B cell (primary cell): Measurements from ENCODE around the gene RDH12. TPM values are rescaled to one million over a fixed set of nuclear protein-coding genes. Genes with fewer than 3 reads are reported as not detected.

Experiments
- ATAC-seq: fragments of 200-7000 bp; cut with Tn5 transposase; one replicate; pipeline ENCODE4 v1.10.0; 2021; ENCODE audit warnings: low read depth, mild to moderate bottlenecking, moderate number of reproducible peaks, moderate library complexity
- CTCF ChIA-PET: fragments of 350-600 bp; sonication (Branson Sonifier 250); formaldehyde crosslinking; loops from one replicate; lab custom pipeline; 2021; ENCODE audit warnings: antibody characterized with exemption, inconsistent platforms; lab: Charles Lee
- POLR2A ChIA-PET: fragments of 350-600 bp; sonication (Branson Sonifier 250); formaldehyde crosslinking; loops from one replicate; lab custom pipeline; 2021; ENCODE audit warnings: antibody characterized with exemption; lab: Charles Lee
- DNase-seq: peaks from one replicate; pipeline ENCODE4 v3.0.0; 2013
- H2AFZ ChIP-seq: 2 replicates; pipeline ENCODE4 v1.6.1; 2012; ENCODE audit warnings: mild to moderate bottlenecking, low read depth, low read length; ENCODE audit not compliant: insufficient read depth, poor library complexity, severe bottlenecking
- H3K27ac ChIP-seq, 2 donors: 1 replicate in 1 of 2; 2 replicates in 1 of 2; pipeline ENCODE4 v1.5.1; 2012 to 2013; ENCODE audit warnings: low read length in 2 of 2, mild to moderate bottlenecking in 2 of 2, moderate library complexity in 1 of 2
- H3K27me3 ChIP-seq, 4 experiments: fragments of 200-600 bp in 1 of 4; sonication (generic) in 1 of 4; replicated peaks in 1 of 4; 1 replicate in 2 of 4; 2 replicates in 2 of 4; pipeline versions ENCODE4 v1.6.1 to v1.7.0; 2013 to 2016; ENCODE audit warnings: low read length in 3 of 4, mild to moderate bottlenecking in 2 of 4, mixed read lengths in 1 of 4, moderate library complexity in 1 of 4; ENCODE audit not compliant: insufficient read depth in 4 of 4, control insufficient read depth in 3 of 4; ENCODE audit errors: control extremely low read depth in 1 of 4
- H3K36me3 ChIP-seq, 2 experiments: replicated peaks in 1 of 2; 1 replicate in 1 of 2; 2 replicates in 1 of 2; pipeline versions ENCODE4 v1.6.1 to v1.7.1; 2013; ENCODE audit warnings: low read length in 1 of 2; ENCODE audit not compliant: insufficient read depth in 2 of 2, control insufficient read depth in 1 of 2; ENCODE audit errors: control extremely low read depth in 1 of 2, extremely low read depth in 1 of 2
- H3K4me1 ChIP-seq, 2 donors: fragments of 200-600 bp in 1 of 2; sonication (generic) in 1 of 2; 1 replicate in 1 of 2; 2 replicates in 1 of 2; pipeline versions ENCODE4 v1.5.1 to v1.6.1; 2013 to 2017; ENCODE audit warnings: low read length in 2 of 2; ENCODE audit not compliant: control insufficient read depth in 2 of 2, insufficient read depth in 2 of 2
- H3K4me2 ChIP-seq: replicated peaks from 2 replicates; pipeline ENCODE3; 2012; ENCODE audit warnings: mild to moderate bottlenecking, low read depth, low read length; ENCODE audit not compliant: poor library complexity, severe bottlenecking
- H3K4me3 ChIP-seq, 5 experiments: fragments of 200-600 bp in 1 of 5; sonication (generic) in 1 of 5; 1 replicate in 3 of 5; 2 replicates in 2 of 5; pipeline versions ENCODE4 v1.5.1 to v1.7.0; 2011 to 2016; ENCODE audit warnings: low read length in 4 of 5, mild to moderate bottlenecking in 4 of 5, low read depth in 2 of 5, control low read depth in 1 of 5, moderate library complexity in 1 of 5; ENCODE audit not compliant: insufficient read depth in 1 of 5; ENCODE audit errors: control extremely low read depth in 1 of 5, extremely low read depth in 1 of 5
- H3K79me2 ChIP-seq: fragments of 200-600 bp; sonication (generic); one replicate; pipeline ENCODE4 v1.6.0; 2016; ENCODE audit warnings: low read length; ENCODE audit not compliant: control insufficient read depth, insufficient read depth
- H3K9ac ChIP-seq: fragments of 200-600 bp; sonication (generic); 2 replicates; pipeline ENCODE4 v1.6.1; 2017; ENCODE audit warnings: mild to moderate bottlenecking, low read length, moderate library complexity
- H3K9me3 ChIP-seq, 3 donors: one replicate each; pipeline versions ENCODE4 v1.6.1 to v1.7.1; 2013; ENCODE audit warnings: low read length in 2 of 3; ENCODE audit not compliant: control insufficient read depth in 2 of 3, insufficient read depth in 1 of 3; ENCODE audit errors: control extremely low read depth in 1 of 3
- H4K20me1 ChIP-seq: 2 replicates; pipeline ENCODE4 v1.6.0; 2012; ENCODE audit warnings: mild to moderate bottlenecking, low read length; ENCODE audit not compliant: insufficient read depth, control insufficient read depth, poor library complexity, severe bottlenecking
- H3K27ac Mint-ChIP-seq: one replicate; pipeline ENCODE4 v1.8.0; 2021; ENCODE audit warnings: mixed read lengths
- H3K27me3 Mint-ChIP-seq: one replicate; pipeline ENCODE4 v1.8.0; 2021; ENCODE audit warnings: mixed read lengths
- H3K4me1 Mint-ChIP-seq: one replicate; pipeline ENCODE4 v1.8.0; 2021; ENCODE audit warnings: mixed read lengths
- H3K4me3 Mint-ChIP-seq: one replicate; pipeline ENCODE4 v1.8.0; 2021; ENCODE audit warnings: mixed read lengths
- H3K9me3 Mint-ChIP-seq: one replicate; pipeline ENCODE4 v1.8.0; 2022; ENCODE audit warnings: mixed read lengths; ENCODE audit not compliant: insufficient read depth
- EZH2 ChIP-seq: IDR thresholded peaks from 2 replicates; pipeline ENCODE4 v1.6.1; 2012; ENCODE audit warnings: borderline replicate concordance, low read depth, mild to moderate bottlenecking, moderate library complexity, low read length; ENCODE audit not compliant: insufficient read depth, poor library complexity, severe bottlenecking
- WGBS: methylation state at CpG from one replicate; pipeline ENCODE4 v1.1.5; 2013; ENCODE audit warnings: missing lambda C conversion rate; ENCODE audit not compliant: insufficient coverage; 5-methylcytosine and 5-hydroxymethylcytosine counted together
- intact Hi-C: fragments of 100-400 bp; cut with micrococcal nuclease; formaldehyde crosslinking; loops from one replicate; pipeline ENCODE4 v1.10.0; 2022
- polyA plus RNA-seq: library from polyadenylated mRNA; depleted of rRNA; stranded (reverse); fragments of >200 nt; gene quantifications from 2 replicates; pipeline ENCODE4 v1.2.3, GENCODE V29; 2012
- total RNA-seq, 2 donors: library from RNA; stranded (reverse); fragments of 120-200 nt in 1 of 2; gene quantifications; 1 replicate in 1 of 2; 2 replicates in 1 of 2; pipeline versions ENCODE4 v1.2.3 to v1.2.4, GENCODE V29; 2013 to 2022
- TF ChIP-seq, protein P1 (sequence below): fragments of 200-600 bp; IDR thresholded peaks from one replicate; pipeline ENCODE4 v1.8.0; 2022; ENCODE audit warnings: antibody characterized with exemption, mild to moderate bottlenecking

RDH12 gene
- total and polyA plus RNA-seq, 2 donors (not counting 1 experiment from before 2014, with no cell fraction given) = not detected

DNA sequence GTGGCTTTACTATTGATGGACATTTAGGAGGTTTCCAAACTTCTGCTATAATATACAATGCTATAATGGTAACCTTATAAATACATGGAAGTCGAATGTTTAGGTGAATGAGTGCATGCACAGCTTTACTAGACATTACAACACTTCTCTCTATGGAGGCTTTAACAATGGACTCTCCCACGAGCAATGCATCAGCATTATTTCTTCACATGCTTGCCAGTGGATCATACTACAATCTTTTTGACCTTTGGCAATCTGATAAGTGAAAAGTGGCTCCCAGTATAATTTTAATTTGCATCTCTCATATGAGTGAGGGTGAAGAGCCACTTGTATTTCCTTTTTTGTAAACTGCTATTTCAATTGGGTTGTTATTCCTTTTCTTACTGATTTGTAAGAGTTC, 18.2 kb downstream of the RDH12 start:
- Histone ChIP-seq H3K79me2 (no peaks in the 10 kb centered on the region), H2AFZ (no peak overlapping the region), H3K4me2 (no peak overlapping the region), H3K27me3 (peaks cover 0 to 19% (median 13%) of the 10 kb centered on the region in 4 experiments), H3K9ac (no peak overlapping the region), H3K4me3 (no peak overlapping the region), H3K36me3 (no peaks in the 10 kb centered on the region), H3K9me3 (peaks cover 0 to 5% (median 3%) of the 10 kb centered on the region in 3 donors), H3K27ac (no peak overlapping the region), H4K20me1 (no peaks in the 10 kb centered on the region), H3K4me1 (no peaks in the 10 kb centered on the region)
- Mint-ChIP-seq H3K4me3 (no peak overlapping the region), H3K9me3 (no peaks in the 10 kb centered on the region), H3K27me3 (peaks cover 33% of the 10 kb centered on the region), H3K27ac (no peak overlapping the region), H3K4me1 (peaks cover 3% of the 10 kb centered on the region)
- ChIA-PET POLR2A (no interaction called here), CTCF (no interaction called here)
- TF ChIP-seq, protein P1, sequence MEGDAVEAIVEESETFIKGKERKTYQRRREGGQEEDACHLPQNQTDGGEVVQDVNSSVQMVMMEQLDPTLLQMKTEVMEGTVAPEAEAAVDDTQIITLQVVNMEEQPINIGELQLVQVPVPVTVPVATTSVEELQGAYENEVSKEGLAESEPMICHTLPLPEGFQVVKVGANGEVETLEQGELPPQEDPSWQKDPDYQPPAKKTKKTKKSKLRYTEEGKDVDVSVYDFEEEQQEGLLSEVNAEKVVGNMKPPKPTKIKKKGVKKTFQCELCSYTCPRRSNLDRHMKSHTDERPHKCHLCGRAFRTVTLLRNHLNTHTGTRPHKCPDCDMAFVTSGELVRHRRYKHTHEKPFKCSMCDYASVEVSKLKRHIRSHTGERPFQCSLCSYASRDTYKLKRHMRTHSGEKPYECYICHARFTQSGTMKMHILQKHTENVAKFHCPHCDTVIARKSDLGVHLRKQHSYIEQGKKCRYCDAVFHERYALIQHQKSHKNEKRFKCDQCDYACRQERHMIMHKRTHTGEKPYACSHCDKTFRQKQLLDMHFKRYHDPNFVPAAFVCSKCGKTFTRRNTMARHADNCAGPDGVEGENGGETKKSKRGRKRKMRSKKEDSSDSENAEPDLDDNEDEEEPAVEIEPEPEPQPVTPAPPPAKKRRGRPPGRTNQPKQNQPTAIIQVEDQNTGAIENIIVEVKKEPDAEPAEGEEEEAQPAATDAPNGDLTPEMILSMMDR = no peak
- no peak for TF ChIP-seq EZH2
- intact Hi-C loops = no loop called here
- no CpG with 5 or more reads among the region's 2 CpGs for WGBS
- no peak for DNase-seq
- ATAC-seq = no peak

DNA sequence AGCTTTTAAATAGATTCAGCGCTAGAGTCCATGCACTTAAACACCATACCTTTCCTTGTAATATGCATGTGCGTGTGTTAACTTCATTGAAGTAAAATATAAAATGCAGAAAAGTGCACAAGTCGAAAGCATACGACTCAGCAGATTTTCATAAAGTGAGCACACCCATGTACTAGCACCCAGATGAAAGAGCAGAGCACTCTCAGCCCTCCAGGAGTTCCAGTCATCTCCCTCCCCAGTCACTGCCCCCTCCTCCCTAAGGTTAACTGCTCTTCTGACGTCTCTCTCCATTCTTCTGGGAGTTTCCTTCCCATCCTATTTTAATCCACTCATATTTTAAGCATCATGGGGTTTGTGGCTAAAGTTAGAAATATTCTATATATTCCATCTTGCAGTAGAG, 20.2 kb downstream of the RDH12 start:
- H3K27me3 Mint-ChIP-seq = peaks cover 46% of the 10 kb centered on the region

More for the DNA sequence above, 20.2 kb downstream of the RDH12 start:
- ChIA-PET CTCF (interaction anchor here (1.3 kb wide), 1 partner anchor 15 kb away, joined by 4 read pairs; no protein-coding TSS in a partner anchor), POLR2A (no interaction called here)
- 86% methylated on average over 2 of the region's 5 CpGs for WGBS
- no peaks in the 10 kb centered on the region for H4K20me1 ChIP-seq
- H3K36me3 ChIP-seq = no peaks in the 10 kb centered on the region
- H3K4me3 ChIP-seq = no peak overlapping the region
- H3K4me3 Mint-ChIP-seq = no peak overlapping the region
- no peak overlapping the region for H3K27ac Mint-ChIP-seq
- H3K9me3 ChIP-seq = peaks cover 0 to 8% (median 5%) of the 10 kb centered on the region in 3 donors
- peaks cover 0 to 26% (median 14%) of the 10 kb centered on the region in 4 experiments for H3K27me3 ChIP-seq
- no peak overlapping the region for H2AFZ ChIP-seq
- TF ChIP-seq, protein P1 = no peak
- TF ChIP-seq EZH2 = no peak
- H3K79me2 ChIP-seq = no peaks in the 10 kb centered on the region
- H3K4me1 Mint-ChIP-seq = peaks cover 3% of the 10 kb centered on the region
- intact Hi-C loops = no loop called here
- H3K4me1 ChIP-seq = no peaks in the 10 kb centered on the region
- H3K9me3 Mint-ChIP-seq = no peaks in the 10 kb centered on the region
- ATAC-seq (no peak), DNase-seq (no peak)
- no peak overlapping the region for H3K27ac ChIP-seq
- no peak overlapping the region for H3K9ac ChIP-seq
- H3K4me2 ChIP-seq = no peak overlapping the region
